Left cardiac atrium (tissue), 4 donors: ENCODE measurements around the gene HYCC1. TPM values are rescaled to one million over a fixed set of nuclear protein-coding genes. Genes with fewer than 3 reads are reported as not detected.
A peak's percentile ranks its signal among the peaks of the same experiment; 100 is the strongest.
"Not testable (repeated sequence)": the region's sequence is repeated elsewhere in the genome, so short reads cannot be mapped to it uniquely, and the experiment has no call there.

Experiments
- ATAC-seq, 2 donors: fragments of 200-7000 bp; cut with Tn5 transposase; one replicate each; pipeline ENCODE4 v1.9.1; 2020; ENCODE audit warnings: mild to moderate bottlenecking in 2 of 2, moderate library complexity in 2 of 2
- DNase-seq: peaks from one replicate; pipeline ENCODE4 v3.0.0-alpha.2; 2020
- intact Hi-C, 2 donors: fragments of 100-400 bp; cut with DNase I; formaldehyde crosslinking; loops; one replicate each; pipeline versions ENCODE4 v1.14.1 to v1.15.1; 2022 to 2023
- long read RNA-seq: library from polyadenylated mRNA; unstranded; transcript quantifications from one replicate; pipeline ENCODE4 v2.0.0, GENCODE V29; 2021
- total RNA-seq, 2 donors: library from RNA; stranded (reverse); fragmentation: NEBNext Ultra II Directional; extraction: Animal tissue kit (Norgen Biotek cat#: 25700); gene quantifications; one replicate each; pipeline ENCODE4 v1.2.1, GENCODE V29; 2021
- donor health status: DM: no; HTN: yes; CAD: no.
- donor health status: DM: no; HTN: yes; CAD: no; lungs with severe emphysema.
- donor health status: DM: yes; HTN: yes; CAD: no.
- donor health status: Dilated cardiomyopathy.

Gene HYCC1
- total RNA-seq, result 10 to 100 TPM; 36.6 to 37.1 TPM
- long read RNA-seq, full-length matches to known transcripts, result 7 of 14 reads
- long read RNA-seq, partial matches to known transcripts, result 3 of 14 reads
- long read RNA-seq, other reads (novel, unspliced or antisense), result 4 of 14 reads

GRCh38 chr7:23013715-23014649 lies at the start of gene HYCC1:
TSS of gene HYCC1 (minus strand) at chr7:23014130. CDS start at chr7:22991111, 23,019 bp downstream.
- peak; percentile 99 for DNase-seq
- intact Hi-C loops, result loop anchor here in 1 of 2 donors (10.0 kb wide), 2 partner anchors 59 to 159 kb away; no protein-coding TSS in a partner anchor
- peak; percentile 99 to 100 for ATAC-seq

GRCh38 chr7:23062452-23062851 lies 48.5 kb upstream of the HYCC1 start:
- intact Hi-C loops, result no loop called here
- no peak for ATAC-seq
- no peak for DNase-seq

- DNase-seq, result no peak
- no peak for ATAC-seq
- intact Hi-C loops, result no loop called here
Observed at GRCh38 chr7:23061327-23061726, 47.4 kb upstream of the HYCC1 start.

- intact Hi-C loops, result loop anchor here in 1 of 2 donors (5.0 to 10.0 kb wide), 5 partner anchors 94 to 501 kb away; partner anchors contain the start of genes IL6 and TOMM7
- no peak for DNase-seq
- ATAC-seq, result peak; percentile 24 to 68
Observed at GRCh38 chr7:23058408-23059096, 44.6 kb upstream of the HYCC1 start.

GRCh38 chr7:23055582-23056178 lies 41.8 kb upstream of the HYCC1 start:
- ATAC-seq (peak; percentile 67 to 75), DNase-seq (no peak)
- intact Hi-C loops, result loop anchor here in 1 of 2 donors (5.0 to 10.0 kb wide), 5 partner anchors 91 to 498 kb away; partner anchors contain the start of genes IL6 and TOMM7

- ATAC-seq, DNase-seq: not testable (repeated sequence)
- intact Hi-C loops, result loop anchor here in 1 of 2 donors (10.0 kb wide), 4 partner anchors 86 to 326 kb away; partner anchors contain the start of genes IL6 and TOMM7
Observed at GRCh38 chr7:23051124-23051485, 37.2 kb upstream of the HYCC1 start.

- intact Hi-C loops, ATAC-seq, DNase-seq: not testable (repeated sequence)
Observed at GRCh38 chr7:23046336-23046735, 32.4 kb upstream of the HYCC1 start.

- DNase-seq, intact Hi-C loops, ATAC-seq: not testable (repeated sequence)
Observed at GRCh38 chr7:23045086-23045485, 31.2 kb upstream of the HYCC1 start.

GRCh38 chr7:23044581-23044980 lies 30.7 kb upstream of the HYCC1 start:
- no peak for ATAC-seq
- intact Hi-C loops, result no loop called here
- no peak for DNase-seq

GRCh38 chr7:23043441-23043840 lies 29.5 kb upstream of the HYCC1 start:
- intact Hi-C loops, result no loop called here
- ATAC-seq, result no peak
- DNase-seq, result no peak

GRCh38 chr7:23039674-23040073 lies 25.7 kb upstream of the HYCC1 start:
- ATAC-seq, intact Hi-C loops, DNase-seq: not testable (repeated sequence)

GRCh38 chr7:23035542-23036371 lies 21.8 kb upstream of the HYCC1 start:
- intact Hi-C loops, DNase-seq, ATAC-seq: not testable (repeated sequence)

GRCh38 chr7:23027261-23027660 lies 13.3 kb upstream of the HYCC1 start:
- DNase-seq (no peak), ATAC-seq (no peak)
- intact Hi-C loops, result no loop called here

- ATAC-seq (no peak), DNase-seq (no peak)
- intact Hi-C loops, result no loop called here
Observed at GRCh38 chr7:23026164-23026563, 12.2 kb upstream of the HYCC1 start.

- ATAC-seq, result no peak
- intact Hi-C loops, result no loop called here
Observed at GRCh38 chr7:23024454-23024853, 10.5 kb upstream of the HYCC1 start.

GRCh38 chr7:23022851-23023250 lies 8.9 kb upstream of the HYCC1 start:
- intact Hi-C loops, result no loop called here
- ATAC-seq, result no peak
- no peak for DNase-seq

More at GRCh38 chr7:23024454-23024853, 10.5 kb upstream of the HYCC1 start:
- no peak for DNase-seq

- intact Hi-C loops, result no loop called here
- peak; percentile 30 to 83 for ATAC-seq
- DNase-seq, result no peak
Observed at GRCh38 chr7:23022258-23022769, 8.4 kb upstream of the HYCC1 start.

GRCh38 chr7:23021596-23021995 lies 7.7 kb upstream of the HYCC1 start:
- no peak for DNase-seq
- intact Hi-C loops, result no loop called here
- ATAC-seq, result no peak
